NCI-H226 (cell line): Measurements from ENCODE around the gene AHI1.
A peak's percentile ranks its signal among the peaks of the same experiment; 100 is the strongest.
"Not testable (repeated sequence)": the region's sequence is repeated elsewhere in the genome, so short reads cannot be mapped to it uniquely, and the experiment has no call there.

Source experiments
- DNase-seq: peaks from one replicate; pipeline ENCODE4 v3.0.0-alpha.2; 2015

AHI1 gene

DNA sequence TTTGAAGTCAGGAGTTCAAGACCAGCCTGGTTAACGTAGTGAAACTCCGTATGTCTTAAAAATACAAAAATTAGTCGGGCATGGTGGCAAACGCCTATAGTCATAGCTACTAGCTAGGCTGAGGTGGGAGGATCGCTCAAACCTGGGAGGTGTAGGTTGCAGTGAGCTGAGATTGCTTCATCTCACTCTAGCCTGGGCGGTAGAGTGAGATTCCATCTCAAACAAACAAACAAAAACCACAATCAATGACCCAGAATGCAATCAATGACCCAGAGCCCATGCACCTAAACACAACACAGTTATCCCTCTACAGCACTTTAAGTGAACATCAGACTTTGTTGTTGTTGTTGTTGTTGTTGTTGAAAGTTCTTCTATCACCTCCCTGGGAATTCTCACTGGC, 238.6 kb downstream of the AHI1 start:
- DNase-seq, result no peak

DNA sequence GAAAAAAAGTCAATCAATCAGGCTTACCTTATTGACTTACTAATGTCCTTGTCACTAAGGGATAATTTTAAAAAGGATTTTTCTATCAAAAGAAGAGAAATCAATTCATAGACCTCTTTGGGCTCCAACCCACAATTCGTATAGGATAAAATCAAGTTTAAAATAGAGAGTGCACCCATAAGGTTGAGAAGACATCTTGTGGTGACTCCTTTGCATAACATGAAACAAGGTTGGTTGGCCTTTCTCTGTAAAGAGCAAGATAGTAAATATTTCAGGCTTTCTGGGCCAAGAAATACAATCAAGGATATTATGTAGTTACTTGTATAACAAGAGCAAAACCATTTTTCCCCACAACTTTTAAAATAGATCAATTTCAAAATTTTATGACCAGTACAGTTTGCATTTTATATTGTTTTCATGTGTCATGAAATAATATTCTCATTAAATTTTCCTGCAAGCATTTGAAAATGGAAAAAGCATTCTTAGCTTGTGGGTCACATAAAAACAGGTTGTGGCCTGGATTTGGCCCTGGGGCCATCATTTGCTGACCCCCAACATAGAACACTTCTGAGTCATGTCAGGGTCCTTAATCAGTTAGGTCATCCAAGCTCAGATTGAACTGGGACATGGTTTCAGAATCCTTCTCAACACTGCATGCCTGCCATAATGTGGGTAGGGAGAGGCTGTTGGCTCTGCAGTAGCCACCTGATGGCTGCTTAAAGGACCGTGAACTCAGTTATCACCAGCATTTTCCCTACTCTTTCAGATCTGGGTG, 239.7 kb downstream of the AHI1 start:
- no peak for DNase-seq

GRCh38 chr6:135256866-135257265, 240.7 kb downstream of the AHI1 start:
- no peak for DNase-seq

GRCh38 chr6:135254471-135254870, 243.1 kb downstream of the AHI1 start:
- no peak for DNase-seq

- DNase-seq, result peak; percentile 56
These were observed 245.8 kb downstream of the AHI1 start for GRCh38 chr6:135251498-135252441.

DNA sequence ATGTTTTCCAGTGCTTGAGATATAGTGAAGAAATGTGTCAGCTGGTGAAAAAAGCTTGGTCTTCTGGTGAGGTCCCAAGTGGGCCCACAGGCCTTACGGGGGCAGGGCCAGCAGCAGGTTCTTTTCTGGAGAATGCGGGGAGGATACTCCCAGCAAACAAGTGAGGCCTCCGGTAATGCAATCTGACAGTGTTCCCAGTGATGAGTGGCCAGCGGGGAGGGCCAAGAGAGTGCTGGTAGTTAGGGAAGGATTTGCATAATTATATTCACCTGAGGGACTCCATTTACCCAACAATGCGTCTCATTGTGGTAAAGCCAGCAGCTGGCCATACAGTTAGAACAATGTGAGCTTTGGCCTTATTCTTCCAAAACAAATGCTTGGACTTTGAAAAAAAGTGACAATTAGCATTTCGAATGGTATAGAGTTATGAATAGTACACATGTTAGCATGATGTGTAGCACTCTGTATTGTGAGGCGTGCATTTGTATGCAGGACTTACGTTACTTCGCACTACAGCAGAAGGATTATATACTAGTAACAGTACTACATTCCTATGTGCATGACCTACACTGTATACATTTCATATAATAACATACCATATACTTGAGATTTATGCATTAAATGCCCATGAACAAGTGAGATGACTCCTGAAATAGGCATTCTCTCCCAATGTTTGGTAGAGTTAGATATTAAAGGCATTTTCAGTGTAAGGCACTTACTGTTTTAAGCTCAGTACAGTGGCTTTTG, 246.6 kb downstream of the AHI1 start:
- no peak for DNase-seq

- no peak for DNase-seq
These were observed 247.3 kb downstream of the AHI1 start for GRCh38 chr6:135250234-135250633.

- DNase-seq, result not testable (repeated sequence)
These were observed 251.0 kb downstream of the AHI1 start for GRCh38 chr6:135246412-135247012.

GRCh38 chr6:135244805-135245204, 252.7 kb downstream of the AHI1 start:
- DNase-seq, result no peak

DNA sequence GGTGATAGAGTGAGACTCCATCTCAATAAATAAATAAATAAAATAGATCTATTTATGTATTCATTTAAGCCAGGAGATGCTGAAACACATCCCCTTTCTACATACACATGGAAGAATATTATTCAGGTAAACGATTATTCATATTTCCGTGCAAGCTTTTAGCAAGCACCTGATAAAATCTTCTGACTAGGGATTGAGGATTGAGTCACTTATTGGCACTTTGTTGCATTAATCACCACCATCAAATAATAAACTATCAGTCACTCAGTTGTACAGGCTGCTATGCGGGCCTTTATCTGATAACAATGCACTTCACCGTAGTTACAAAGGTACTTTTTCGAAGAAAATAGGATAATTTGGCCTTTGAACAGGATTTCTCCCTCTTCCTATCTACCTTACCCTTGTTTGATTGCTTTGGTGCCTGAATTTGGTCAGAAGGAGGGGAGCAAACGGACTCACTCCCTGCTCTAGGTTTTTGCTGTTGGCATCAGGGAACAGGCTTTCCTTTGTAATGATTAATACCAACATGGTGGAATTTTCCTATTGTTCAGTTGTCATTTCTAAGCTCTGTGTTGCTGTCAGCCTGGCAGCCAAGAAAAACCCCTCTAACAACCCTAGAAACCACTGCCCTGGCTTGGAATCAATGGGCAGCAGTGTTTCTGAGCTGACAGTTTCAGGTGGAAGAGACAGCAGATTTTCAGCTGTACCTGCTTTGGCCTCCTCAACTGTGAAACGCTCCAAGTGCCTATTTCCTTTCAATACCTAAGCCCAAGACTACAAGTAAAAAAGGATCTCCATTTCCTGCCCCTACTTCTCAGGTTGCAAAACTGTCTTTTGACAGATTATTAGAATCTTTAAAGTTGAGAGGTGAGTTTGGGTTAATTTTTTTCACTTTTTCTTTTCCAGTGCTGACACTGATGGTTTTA, 253.4 kb downstream of the AHI1 start:
- no peak for DNase-seq

GRCh38 chr6:135240711-135241110, 256.8 kb downstream of the AHI1 start:
- no peak for DNase-seq

DNA sequence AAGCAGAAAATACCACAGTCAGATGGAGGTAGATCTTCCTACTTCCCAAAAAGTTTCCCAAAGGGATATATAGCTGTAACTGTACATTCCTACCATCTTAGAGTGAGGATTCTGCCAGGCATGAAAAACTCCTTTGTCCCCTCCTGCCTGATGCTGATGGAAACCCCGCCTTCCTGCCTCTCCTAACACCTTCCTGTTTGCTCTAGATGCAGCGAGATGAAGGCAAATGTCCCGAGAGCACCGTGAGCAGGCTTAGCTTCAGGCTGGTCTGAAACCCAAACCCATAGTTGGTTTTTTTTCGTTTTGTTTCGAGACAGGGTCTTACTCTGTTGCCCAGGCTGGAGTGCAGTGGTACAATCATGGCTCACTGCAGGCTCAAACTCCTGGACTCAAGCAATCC, 260.8 kb downstream of the AHI1 start:
- DNase-seq, result no peak

GRCh38 chr6:135236319-135236718, 261.2 kb downstream of the AHI1 start:
- no peak for DNase-seq

GRCh38 chr6:135235716-135236115, 261.8 kb downstream of the AHI1 start:
- DNase-seq, result no peak

- no peak for DNase-seq
These were observed 263.1 kb downstream of the AHI1 start for GRCh38 chr6:135234492-135234780.

DNA sequence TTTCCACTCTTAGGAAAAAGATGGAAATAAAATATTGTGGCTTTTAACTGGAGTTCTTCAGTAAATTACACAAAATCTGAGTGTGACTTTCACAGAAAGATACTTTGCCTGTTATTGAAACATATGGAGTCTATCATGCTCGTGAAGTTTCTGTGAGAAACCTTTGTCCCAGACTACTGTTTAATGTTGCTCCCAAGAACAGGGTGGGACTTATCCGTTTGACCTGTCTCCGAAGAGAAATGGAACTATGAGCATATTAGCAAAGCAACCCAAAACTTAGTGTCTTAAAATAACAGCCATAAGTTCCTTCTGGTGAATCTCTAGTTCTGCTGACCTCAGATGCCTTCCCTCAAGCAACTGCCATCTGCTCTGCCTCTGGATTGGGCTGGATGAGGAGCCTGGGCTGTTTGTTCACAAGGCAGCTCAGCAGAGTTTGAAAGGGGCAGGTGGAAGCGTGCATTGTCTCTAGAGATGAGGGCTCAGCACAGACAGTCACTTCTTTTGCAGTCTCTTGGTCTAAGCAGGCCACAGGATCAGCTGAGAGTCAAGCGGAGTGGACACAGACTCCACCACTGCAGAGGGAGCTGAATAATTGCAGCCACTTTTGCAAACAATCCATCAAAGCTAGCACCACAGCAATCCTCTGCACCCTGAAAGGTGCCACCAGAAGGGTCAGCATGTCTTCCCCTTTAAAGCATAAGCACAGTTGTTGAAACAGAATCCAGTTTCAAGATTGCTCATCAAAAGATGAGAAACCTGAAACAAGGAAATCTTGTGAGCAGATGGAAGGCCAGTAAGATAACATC, 263.7 kb downstream of the AHI1 start:
- DNase-seq, result no peak
